NCI-H1092 (cell line): ENCODE results near the gene PIEZO2.
"Not testable (repeated sequence)": the region's sequence is repeated elsewhere in the genome, so short reads cannot be mapped to it uniquely, and the experiment has no call there.

Source experiments
- DNase-seq: peaks from one replicate; lab custom pipeline; 2025; lab: John Stamatoyannopoulos, UW

The PIEZO2 gene

GRCh38 chr18:10894501-10894900 is 254.9 kb downstream of the PIEZO2 start:
- no peak for DNase-seq

GRCh38 chr18:10893761-10894160 is 255.6 kb downstream of the PIEZO2 start:
- DNase-seq = no peak

GRCh38 chr18:10893196-10893595 is 256.2 kb downstream of the PIEZO2 start:
- DNase-seq = no peak

GRCh38 chr18:10892786-10893185 is 256.6 kb downstream of the PIEZO2 start:
- no peak for DNase-seq

GRCh38 chr18:10890022-10890421 is 259.3 kb downstream of the PIEZO2 start:
- no peak for DNase-seq

- DNase-seq = no peak
Measured at GRCh38 chr18:10878703-10879102, 270.7 kb downstream of the PIEZO2 start.

- DNase-seq = no peak
Measured at GRCh38 chr18:10877987-10878386, 271.4 kb downstream of the PIEZO2 start.

GRCh38 chr18:10875811-10876210 is 273.6 kb downstream of the PIEZO2 start:
- DNase-seq = no peak

GRCh38 chr18:10872304-10872703 is 277.1 kb downstream of the PIEZO2 start:
- DNase-seq = no peak

- DNase-seq = no peak
Measured at GRCh38 chr18:10864722-10865121, 284.6 kb downstream of the PIEZO2 start.

GRCh38 chr18:10863026-10863425 is 286.3 kb downstream of the PIEZO2 start:
- no peak for DNase-seq

GRCh38 chr18:10860928-10861327 is 288.4 kb downstream of the PIEZO2 start:
- DNase-seq = no peak

GRCh38 chr18:10860382-10860781 is 289.0 kb downstream of the PIEZO2 start:
- DNase-seq = no peak

GRCh38 chr18:10858477-10858876 is 290.9 kb downstream of the PIEZO2 start:
- no peak for DNase-seq

GRCh38 chr18:10856132-10856531 is 293.2 kb downstream of the PIEZO2 start:
- DNase-seq = no peak

- no peak for DNase-seq
Measured at GRCh38 chr18:10852385-10853303, 296.7 kb downstream of the PIEZO2 start.

GRCh38 chr18:10851824-10852319 is 297.5 kb downstream of the PIEZO2 start:
- DNase-seq = peak; percentile 2

- DNase-seq = no peak
Measured at GRCh38 chr18:10850840-10851239, 298.5 kb downstream of the PIEZO2 start.

GRCh38 chr18:10850216-10850615 is 299.2 kb downstream of the PIEZO2 start:
- no peak for DNase-seq

GRCh38 chr18:10847907-10848306 is 301.5 kb downstream of the PIEZO2 start:
- DNase-seq = no peak

- no peak for DNase-seq
Measured at GRCh38 chr18:10847408-10847790, 302.0 kb downstream of the PIEZO2 start.

GRCh38 chr18:10846657-10847407 is 302.5 kb downstream of the PIEZO2 start:
- DNase-seq = no peak

- not testable (repeated sequence) for DNase-seq
Measured at GRCh38 chr18:10846035-10846434, 303.3 kb downstream of the PIEZO2 start.
